Lower leg skin (tissue), 3 donors: Measurements from ENCODE around the gene LRTM1.

Source experiments
- CTCF ChIP-seq, 3 donors: fragments of 450-650 bp; IDR thresholded peaks; one replicate each; pipeline ENCODE4 v1.5.1; 2016; ENCODE audit warnings: antibody characterized with exemption in 3 of 3, mild to moderate bottlenecking in 3 of 3, moderate library complexity in 2 of 3
- POLR2A ChIP-seq, 2 donors: fragments of 450-650 bp; IDR thresholded peaks; one replicate each; pipeline ENCODE4 v1.6.1; 2016 to 2017; ENCODE audit warnings: antibody characterized with exemption in 2 of 2, mild to moderate bottlenecking in 1 of 2, moderate library complexity in 1 of 2

- TF ChIP-seq CTCF (IDR thresholded peaks at IDR 0.05): no peak
- TF ChIP-seq POLR2A (IDR thresholded peaks at IDR 0.05): no peak
Observed at GRCh38 chr3:54915181-54915580, 12.7 kb downstream of the LRTM1 start.
